ENCODE results near the gene FAM81A. TPM values are rescaled to one million over a fixed set of nuclear protein-coding genes. Genes with fewer than 3 reads are reported as not detected.

FAM81A gene
- total and polyA plus RNA-seq, 8 donors: 1.9 to 5.0 (median 3.2) TPM

- no peak for DNase-seq
- Histone ChIP-seq H3K27me3 (no peaks in the 10 kb centered on the region), H3K27ac (no peak overlapping the region), H3K9me3 (no peaks in the 10 kb centered on the region), H3K4me1 (peaks cover 0 to 6% of the 10 kb centered on the region in 2 donors), H3K36me3 (no peaks in the 10 kb centered on the region), H3K4me3 (no peak overlapping the region)
- no peak for TF ChIP-seq CTCF (IDR thresholded peaks at IDR 0.05)
- no peak for ATAC-seq
- intact Hi-C loops (cut with DNase I): no loop called here
Measured at GRCh38 chr15:59515190-59515589, 77.2 kb downstream of the FAM81A start.

GRCh38 chr15:59516655-59517461, 78.9 kb downstream of the FAM81A start:
- no peaks in the 10 kb centered on the region for H3K36me3 ChIP-seq
- peaks cover 0 to 6% of the 10 kb centered on the region in 2 donors for H3K4me1 ChIP-seq
- ATAC-seq (no peak), DNase-seq (no peak)
- no peaks in the 10 kb centered on the region for H3K27me3 ChIP-seq
- no peak for TF ChIP-seq CTCF (IDR thresholded peaks at IDR 0.05)
- no peak overlapping the region for H3K27ac ChIP-seq
- intact Hi-C loops (cut with DNase I): no loop called here
- no peaks in the 10 kb centered on the region for H3K9me3 ChIP-seq
- H3K4me3 ChIP-seq: no peak overlapping the region

- intact Hi-C loops (cut with DNase I): no loop called here
- no peak overlapping the region for H3K4me3 ChIP-seq
Measured at GRCh38 chr15:59519329-59519728, 81.3 kb downstream of the FAM81A start.

GRCh38 chr15:59521443-59521842, 83.5 kb downstream of the FAM81A start:
- no peaks in the 10 kb centered on the region for H3K9me3 ChIP-seq
- no peaks in the 10 kb centered on the region for H3K36me3 ChIP-seq
- no peak overlapping the region for H3K4me3 ChIP-seq
- no peak for TF ChIP-seq CTCF (IDR thresholded peaks at IDR 0.05)
- ATAC-seq (no peak), DNase-seq (no peak)
- peaks cover 0 to 31% of the 10 kb centered on the region in 2 donors for H3K4me1 ChIP-seq
- intact Hi-C loops (cut with DNase I): no loop called here
- H3K27ac ChIP-seq: no peak overlapping the region
- H3K27me3 ChIP-seq: no peaks in the 10 kb centered on the region

More at GRCh38 chr15:59519329-59519728, 81.3 kb downstream of the FAM81A start:
- no peak for DNase-seq
- Histone ChIP-seq H3K4me1 (peaks cover 0 to 24% of the 10 kb centered on the region in 2 donors), H3K36me3 (no peaks in the 10 kb centered on the region), H3K27ac (no peak overlapping the region), H3K9me3 (no peaks in the 10 kb centered on the region), H3K27me3 (no peaks in the 10 kb centered on the region)
- ATAC-seq: no peak
- TF ChIP-seq CTCF (IDR thresholded peaks at IDR 0.05): no peak

- intact Hi-C loops (cut with DNase I): no loop called here
- no peak for DNase-seq
- peaks cover 0 to 25% of the 10 kb centered on the region in 2 donors for H3K4me1 ChIP-seq
- H3K4me3 ChIP-seq: no peak overlapping the region
- ATAC-seq: no peak
- H3K36me3 ChIP-seq: no peaks in the 10 kb centered on the region
- H3K9me3 ChIP-seq: no peaks in the 10 kb centered on the region
- H3K27me3 ChIP-seq: no peaks in the 10 kb centered on the region
- H3K27ac ChIP-seq: no peak overlapping the region
- no peak for TF ChIP-seq CTCF (IDR thresholded peaks at IDR 0.05)
Measured at GRCh38 chr15:59522988-59523461, 85.0 kb downstream of the FAM81A start.

Measured in left lung (tissue), 10 donors.